WTC11 (cell line): ENCODE data around the gene TMEM17. TPM values are rescaled to one million over a fixed set of nuclear protein-coding genes. Genes with fewer than 3 reads are reported as not detected.

Experiments
- ATAC-seq: fragments of 200-7000 bp; cut with Tn5 transposase; 2 replicates; pipeline ENCODE4 v1.10.0; 2021; ENCODE audit warnings: mild to moderate bottlenecking, moderate library complexity
- CTCF ChIA-PET: fragments of 300-600 bp; sonication (Branson Sonifier 250); formaldehyde crosslinking; loops from one replicate; lab custom pipeline; 2021; ENCODE audit warnings: antibody characterized with exemption; lab: Charles Lee
- POLR2A ChIA-PET: fragments of 350-600 bp; sonication (Branson Sonifier 250); formaldehyde crosslinking; loops from one replicate; lab custom pipeline; 2021; ENCODE audit warnings: antibody characterized with exemption; lab: Charles Lee
- DNase-seq: peaks from one replicate; pipeline ENCODE4 v3.0.0; 2021; ENCODE audit warnings: low spot score
- H3K27ac Mint-ChIP-seq: 2 replicates; pipeline ENCODE4 v1.8.0; 2021; ENCODE audit warnings: mixed read lengths
- H3K27me3 Mint-ChIP-seq: 2 replicates; pipeline ENCODE4 v1.8.0; 2021; ENCODE audit warnings: low read depth, mild to moderate bottlenecking, moderate library complexity, mixed read lengths
- H3K36me3 Mint-ChIP-seq: 2 replicates; pipeline ENCODE4 v1.8.0; 2021; ENCODE audit warnings: mixed read lengths
- H3K4me1 Mint-ChIP-seq: 2 replicates; pipeline ENCODE4 v1.8.0; 2022; ENCODE audit warnings: mixed read lengths
- H3K4me3 Mint-ChIP-seq: 2 replicates; pipeline ENCODE4 v1.8.0; 2021; ENCODE audit warnings: mild to moderate bottlenecking, moderate library complexity, mixed read lengths
- H3K9me3 Mint-ChIP-seq: 2 replicates; pipeline ENCODE4 v1.8.0; 2021; ENCODE audit warnings: mixed read lengths
- EMX1 ChIP-seq: fragments of 250-450 bp; sonication (Bioruptor Pico); IDR thresholded peaks from 2 replicates; pipeline ENCODE4 v1.8.0; 2021; ENCODE audit warnings: mild to moderate bottlenecking
- GABPB1 ChIP-seq: sonication (generic); formaldehyde crosslinking; IDR thresholded peaks from 2 replicates; pipeline ENCODE4 v1.8.1; 2023; ENCODE audit warnings: mild to moderate bottlenecking, missing genetic modification reagents
- IRF2 ChIP-seq: sonication (generic); formaldehyde crosslinking; IDR thresholded peaks from 2 replicates; pipeline ENCODE4 v1.8.0; 2022; ENCODE audit warnings: low read depth, missing genetic modification reagents, borderline replicate concordance
- NFATC4 ChIP-seq: fragments of 250-450 bp; sonication (Bioruptor Pico); IDR thresholded peaks from 2 replicates; pipeline ENCODE4 v1.9.0; 2021; ENCODE audit warnings: mild to moderate bottlenecking
- RORB ChIP-seq: fragments of 250-450 bp; sonication (Bioruptor Pico); IDR thresholded peaks from 2 replicates; pipeline ENCODE4 v1.9.0; 2021; ENCODE audit warnings: mild to moderate bottlenecking
- TEAD1 ChIP-seq: sonication (generic); formaldehyde crosslinking; IDR thresholded peaks from 2 replicates; pipeline ENCODE4 v1.8.0; 2022; ENCODE audit warnings: mild to moderate bottlenecking, missing genetic modification reagents
- TP53 ChIP-seq: sonication (generic); formaldehyde crosslinking; IDR thresholded peaks from 2 replicates; pipeline ENCODE4 v1.8.1; 2023; ENCODE audit warnings: mild to moderate bottlenecking, missing genetic modification reagents
- ZNF396 ChIP-seq: fragments of 250-450 bp; sonication (Bioruptor Pico); IDR thresholded peaks from 2 replicates; pipeline ENCODE4 v1.8.0; 2021; ENCODE audit warnings: mild to moderate bottlenecking, moderate library complexity, borderline replicate concordance
- ZNF423 ChIP-seq: fragments of 250-450 bp; sonication (Bioruptor Pico); IDR thresholded peaks from 2 replicates; pipeline ENCODE4 v2.1.2; 2022; ENCODE audit warnings: mild to moderate bottlenecking, moderate library complexity
- ZNF671 ChIP-seq: fragments of 250-450 bp; sonication (Bioruptor Pico); IDR thresholded peaks from 2 replicates; pipeline ENCODE4 v1.8.0; 2021; ENCODE audit warnings: mild to moderate bottlenecking
- total RNA-seq: library from RNA; stranded (reverse); gene quantifications from 3 replicates; pipeline ENCODE4 v1.2.3, GENCODE V29; 2021
- TF ChIP-seq, protein P1 (sequence below): sonication (generic); formaldehyde crosslinking; IDR thresholded peaks from 2 replicates; pipeline ENCODE4 v1.8.0; 2022; ENCODE audit warnings: mild to moderate bottlenecking, missing genetic modification reagents
- TF ChIP-seq, protein P2 (sequence below): sonication (generic); formaldehyde crosslinking; IDR thresholded peaks from 2 replicates; pipeline ENCODE4 v1.8.1; 2022; ENCODE audit warnings: low read depth, mild to moderate bottlenecking, moderate library complexity, missing genetic modification reagents, borderline replicate concordance
- TF ChIP-seq, protein P3 (sequence below): sonication (generic); formaldehyde crosslinking; IDR thresholded peaks from 2 replicates; pipeline ENCODE4 v1.8.1; 2023; ENCODE audit warnings: mild to moderate bottlenecking, missing genetic modification reagents
- TF ChIP-seq, protein P4 (sequence below): sonication (generic); formaldehyde crosslinking; IDR thresholded peaks from 2 replicates; pipeline ENCODE4 v1.8.0; 2022; ENCODE audit warnings: mild to moderate bottlenecking, missing genetic modification reagents
- TF ChIP-seq, protein P5 (sequence below): sonication (generic); formaldehyde crosslinking; IDR thresholded peaks from 2 replicates; pipeline ENCODE4 v1.8.0; 2023; ENCODE audit warnings: missing genetic modification reagents
- TF ChIP-seq, protein P6 (sequence below): sonication (generic); formaldehyde crosslinking; IDR thresholded peaks from 2 replicates; pipeline ENCODE4 v1.8.1; 2023; ENCODE audit warnings: mild to moderate bottlenecking, moderate library complexity, missing genetic modification reagents
- TF ChIP-seq, protein P7 (sequence below): fragments of 250-450 bp; sonication (Bioruptor Pico); IDR thresholded peaks from 2 replicates; pipeline ENCODE4 v1.9.0; 2021; ENCODE audit warnings: mild to moderate bottlenecking, borderline replicate concordance
- TF ChIP-seq, protein P8 (sequence below): sonication (generic); formaldehyde crosslinking; IDR thresholded peaks from 2 replicates; pipeline ENCODE4 v1.8.1; 2023; ENCODE audit warnings: mild to moderate bottlenecking, missing genetic modification reagents, moderate library complexity
- TF ChIP-seq, protein P9 (sequence below): fragments of 200-600 bp; IDR thresholded peaks from 2 replicates; pipeline ENCODE4 v1.8.0; 2022; ENCODE audit warnings: antibody characterized with exemption

Gene TMEM17
- total RNA-seq, 1 experiment from 2014 or later, result 1.2 TPM

DNA sequence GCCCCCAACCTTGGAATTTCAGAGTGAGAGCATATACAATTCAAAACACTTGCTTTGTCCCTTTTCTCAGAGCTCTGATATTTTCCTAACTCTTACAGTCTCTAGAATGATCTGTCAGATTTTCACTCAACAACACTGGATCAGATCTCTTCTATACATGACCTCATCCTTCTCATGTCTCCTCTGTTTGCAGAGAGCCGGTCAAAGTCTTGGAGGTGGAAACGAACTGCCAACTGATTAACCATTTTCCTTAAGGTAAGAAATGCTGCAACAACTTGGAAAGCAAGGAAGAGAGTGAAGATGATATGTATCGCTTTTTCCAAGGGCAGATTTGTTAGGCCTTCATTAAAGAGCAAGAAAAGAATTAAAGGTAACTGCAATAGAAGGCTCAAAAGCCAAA, 4.9 kb downstream of the TMEM17 start:
- ATAC-seq, result no peak
- DNase-seq, result no peak
- POLR2A ChIA-PET, result no interaction called here
- Mint-ChIP-seq H3K36me3 (no peaks in the 10 kb centered on the region), H3K4me3 (no peak overlapping the region), H3K4me1 (peaks cover 9% of the 10 kb centered on the region), H3K9me3 (no peaks in the 10 kb centered on the region), H3K27ac (no peak overlapping the region), H3K27me3 (no peaks in the 10 kb centered on the region)
- CTCF ChIA-PET, result no interaction called here
- TF ChIP-seq ZNF396 (CRISPR knock-in tag), result no peak
- TF ChIP-seq, protein P1, sequence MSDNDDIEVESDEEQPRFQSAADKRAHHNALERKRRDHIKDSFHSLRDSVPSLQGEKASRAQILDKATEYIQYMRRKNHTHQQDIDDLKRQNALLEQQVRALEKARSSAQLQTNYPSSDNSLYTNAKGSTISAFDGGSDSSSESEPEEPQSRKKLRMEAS, result no peak
- TF ChIP-seq, protein P2, sequence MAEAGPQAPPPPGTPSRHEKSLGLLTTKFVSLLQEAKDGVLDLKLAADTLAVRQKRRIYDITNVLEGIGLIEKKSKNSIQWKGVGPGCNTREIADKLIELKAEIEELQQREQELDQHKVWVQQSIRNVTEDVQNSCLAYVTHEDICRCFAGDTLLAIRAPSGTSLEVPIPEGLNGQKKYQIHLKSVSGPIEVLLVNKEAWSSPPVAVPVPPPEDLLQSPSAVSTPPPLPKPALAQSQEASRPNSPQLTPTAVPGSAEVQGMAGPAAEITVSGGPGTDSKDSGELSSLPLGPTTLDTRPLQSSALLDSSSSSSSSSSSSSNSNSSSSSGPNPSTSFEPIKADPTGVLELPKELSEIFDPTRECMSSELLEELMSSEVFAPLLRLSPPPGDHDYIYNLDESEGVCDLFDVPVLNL (CRISPR knock-in tag), result no peak
- no peak for TF ChIP-seq GABPB1 (CRISPR knock-in tag)
- TF ChIP-seq, protein P3, sequence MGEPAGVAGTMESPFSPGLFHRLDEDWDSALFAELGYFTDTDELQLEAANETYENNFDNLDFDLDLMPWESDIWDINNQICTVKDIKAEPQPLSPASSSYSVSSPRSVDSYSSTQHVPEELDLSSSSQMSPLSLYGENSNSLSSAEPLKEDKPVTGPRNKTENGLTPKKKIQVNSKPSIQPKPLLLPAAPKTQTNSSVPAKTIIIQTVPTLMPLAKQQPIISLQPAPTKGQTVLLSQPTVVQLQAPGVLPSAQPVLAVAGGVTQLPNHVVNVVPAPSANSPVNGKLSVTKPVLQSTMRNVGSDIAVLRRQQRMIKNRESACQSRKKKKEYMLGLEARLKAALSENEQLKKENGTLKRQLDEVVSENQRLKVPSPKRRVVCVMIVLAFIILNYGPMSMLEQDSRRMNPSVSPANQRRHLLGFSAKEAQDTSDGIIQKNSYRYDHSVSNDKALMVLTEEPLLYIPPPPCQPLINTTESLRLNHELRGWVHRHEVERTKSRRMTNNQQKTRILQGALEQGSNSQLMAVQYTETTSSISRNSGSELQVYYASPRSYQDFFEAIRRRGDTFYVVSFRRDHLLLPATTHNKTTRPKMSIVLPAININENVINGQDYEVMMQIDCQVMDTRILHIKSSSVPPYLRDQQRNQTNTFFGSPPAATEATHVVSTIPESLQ (CRISPR knock-in tag), result no peak
- TF ChIP-seq, protein P4, sequence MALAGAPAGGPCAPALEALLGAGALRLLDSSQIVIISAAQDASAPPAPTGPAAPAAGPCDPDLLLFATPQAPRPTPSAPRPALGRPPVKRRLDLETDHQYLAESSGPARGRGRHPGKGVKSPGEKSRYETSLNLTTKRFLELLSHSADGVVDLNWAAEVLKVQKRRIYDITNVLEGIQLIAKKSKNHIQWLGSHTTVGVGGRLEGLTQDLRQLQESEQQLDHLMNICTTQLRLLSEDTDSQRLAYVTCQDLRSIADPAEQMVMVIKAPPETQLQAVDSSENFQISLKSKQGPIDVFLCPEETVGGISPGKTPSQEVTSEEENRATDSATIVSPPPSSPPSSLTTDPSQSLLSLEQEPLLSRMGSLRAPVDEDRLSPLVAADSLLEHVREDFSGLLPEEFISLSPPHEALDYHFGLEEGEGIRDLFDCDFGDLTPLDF, result no peak
- TF ChIP-seq NFATC4 (CRISPR knock-in tag), result no peak
- TF ChIP-seq, protein P5, sequence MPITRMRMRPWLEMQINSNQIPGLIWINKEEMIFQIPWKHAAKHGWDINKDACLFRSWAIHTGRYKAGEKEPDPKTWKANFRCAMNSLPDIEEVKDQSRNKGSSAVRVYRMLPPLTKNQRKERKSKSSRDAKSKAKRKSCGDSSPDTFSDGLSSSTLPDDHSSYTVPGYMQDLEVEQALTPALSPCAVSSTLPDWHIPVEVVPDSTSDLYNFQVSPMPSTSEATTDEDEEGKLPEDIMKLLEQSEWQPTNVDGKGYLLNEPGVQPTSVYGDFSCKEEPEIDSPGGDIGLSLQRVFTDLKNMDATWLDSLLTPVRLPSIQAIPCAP (CRISPR knock-in tag), result no peak
- TF ChIP-seq, protein P6, sequence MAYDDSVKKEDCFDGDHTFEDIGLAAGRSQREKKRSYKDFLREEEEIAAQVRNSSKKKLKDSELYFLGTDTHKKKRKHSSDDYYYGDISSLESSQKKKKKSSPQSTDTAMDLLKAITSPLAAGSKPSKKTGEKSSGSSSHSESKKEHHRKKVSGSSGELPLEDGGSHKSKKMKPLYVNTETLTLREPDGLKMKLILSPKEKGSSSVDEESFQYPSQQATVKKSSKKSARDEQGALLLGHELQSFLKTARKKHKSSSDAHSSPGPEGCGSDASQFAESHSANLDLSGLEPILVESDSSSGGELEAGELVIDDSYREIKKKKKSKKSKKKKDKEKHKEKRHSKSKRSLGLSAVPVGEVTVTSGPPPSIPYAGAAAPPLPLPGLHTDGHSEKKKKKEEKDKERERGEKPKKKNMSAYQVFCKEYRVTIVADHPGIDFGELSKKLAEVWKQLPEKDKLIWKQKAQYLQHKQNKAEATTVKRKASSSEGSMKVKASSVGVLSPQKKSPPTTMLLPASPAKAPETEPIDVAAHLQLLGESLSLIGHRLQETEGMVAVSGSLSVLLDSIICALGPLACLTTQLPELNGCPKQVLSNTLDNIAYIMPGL (CRISPR knock-in tag), result no peak
- TF ChIP-seq, protein P7, sequence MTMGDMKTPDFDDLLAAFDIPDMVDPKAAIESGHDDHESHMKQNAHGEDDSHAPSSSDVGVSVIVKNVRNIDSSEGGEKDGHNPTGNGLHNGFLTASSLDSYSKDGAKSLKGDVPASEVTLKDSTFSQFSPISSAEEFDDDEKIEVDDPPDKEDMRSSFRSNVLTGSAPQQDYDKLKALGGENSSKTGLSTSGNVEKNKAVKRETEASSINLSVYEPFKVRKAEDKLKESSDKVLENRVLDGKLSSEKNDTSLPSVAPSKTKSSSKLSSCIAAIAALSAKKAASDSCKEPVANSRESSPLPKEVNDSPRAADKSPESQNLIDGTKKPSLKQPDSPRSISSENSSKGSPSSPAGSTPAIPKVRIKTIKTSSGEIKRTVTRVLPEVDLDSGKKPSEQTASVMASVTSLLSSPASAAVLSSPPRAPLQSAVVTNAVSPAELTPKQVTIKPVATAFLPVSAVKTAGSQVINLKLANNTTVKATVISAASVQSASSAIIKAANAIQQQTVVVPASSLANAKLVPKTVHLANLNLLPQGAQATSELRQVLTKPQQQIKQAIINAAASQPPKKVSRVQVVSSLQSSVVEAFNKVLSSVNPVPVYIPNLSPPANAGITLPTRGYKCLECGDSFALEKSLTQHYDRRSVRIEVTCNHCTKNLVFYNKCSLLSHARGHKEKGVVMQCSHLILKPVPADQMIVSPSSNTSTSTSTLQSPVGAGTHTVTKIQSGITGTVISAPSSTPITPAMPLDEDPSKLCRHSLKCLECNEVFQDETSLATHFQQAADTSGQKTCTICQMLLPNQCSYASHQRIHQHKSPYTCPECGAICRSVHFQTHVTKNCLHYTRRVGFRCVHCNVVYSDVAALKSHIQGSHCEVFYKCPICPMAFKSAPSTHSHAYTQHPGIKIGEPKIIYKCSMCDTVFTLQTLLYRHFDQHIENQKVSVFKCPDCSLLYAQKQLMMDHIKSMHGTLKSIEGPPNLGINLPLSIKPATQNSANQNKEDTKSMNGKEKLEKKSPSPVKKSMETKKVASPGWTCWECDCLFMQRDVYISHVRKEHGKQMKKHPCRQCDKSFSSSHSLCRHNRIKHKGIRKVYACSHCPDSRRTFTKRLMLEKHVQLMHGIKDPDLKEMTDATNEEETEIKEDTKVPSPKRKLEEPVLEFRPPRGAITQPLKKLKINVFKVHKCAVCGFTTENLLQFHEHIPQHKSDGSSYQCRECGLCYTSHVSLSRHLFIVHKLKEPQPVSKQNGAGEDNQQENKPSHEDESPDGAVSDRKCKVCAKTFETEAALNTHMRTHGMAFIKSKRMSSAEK (CRISPR knock-in tag), result no peak
- no peak for TF ChIP-seq ZNF671 (CRISPR knock-in tag)
- no peak for TF ChIP-seq EMX1
- TF ChIP-seq IRF2 (CRISPR knock-in tag), result no peak
- no peak for TF ChIP-seq ZNF423 (CRISPR knock-in tag)
- TF ChIP-seq, protein P8, sequence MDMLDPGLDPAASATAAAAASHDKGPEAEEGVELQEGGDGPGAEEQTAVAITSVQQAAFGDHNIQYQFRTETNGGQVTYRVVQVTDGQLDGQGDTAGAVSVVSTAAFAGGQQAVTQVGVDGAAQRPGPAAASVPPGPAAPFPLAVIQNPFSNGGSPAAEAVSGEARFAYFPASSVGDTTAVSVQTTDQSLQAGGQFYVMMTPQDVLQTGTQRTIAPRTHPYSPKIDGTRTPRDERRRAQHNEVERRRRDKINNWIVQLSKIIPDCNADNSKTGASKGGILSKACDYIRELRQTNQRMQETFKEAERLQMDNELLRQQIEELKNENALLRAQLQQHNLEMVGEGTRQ, result no peak
- no peak for TF ChIP-seq TP53 (CRISPR knock-in tag)
- no peak for TF ChIP-seq TEAD1
- TF ChIP-seq RORB, result no peak
- TF ChIP-seq, protein P9, sequence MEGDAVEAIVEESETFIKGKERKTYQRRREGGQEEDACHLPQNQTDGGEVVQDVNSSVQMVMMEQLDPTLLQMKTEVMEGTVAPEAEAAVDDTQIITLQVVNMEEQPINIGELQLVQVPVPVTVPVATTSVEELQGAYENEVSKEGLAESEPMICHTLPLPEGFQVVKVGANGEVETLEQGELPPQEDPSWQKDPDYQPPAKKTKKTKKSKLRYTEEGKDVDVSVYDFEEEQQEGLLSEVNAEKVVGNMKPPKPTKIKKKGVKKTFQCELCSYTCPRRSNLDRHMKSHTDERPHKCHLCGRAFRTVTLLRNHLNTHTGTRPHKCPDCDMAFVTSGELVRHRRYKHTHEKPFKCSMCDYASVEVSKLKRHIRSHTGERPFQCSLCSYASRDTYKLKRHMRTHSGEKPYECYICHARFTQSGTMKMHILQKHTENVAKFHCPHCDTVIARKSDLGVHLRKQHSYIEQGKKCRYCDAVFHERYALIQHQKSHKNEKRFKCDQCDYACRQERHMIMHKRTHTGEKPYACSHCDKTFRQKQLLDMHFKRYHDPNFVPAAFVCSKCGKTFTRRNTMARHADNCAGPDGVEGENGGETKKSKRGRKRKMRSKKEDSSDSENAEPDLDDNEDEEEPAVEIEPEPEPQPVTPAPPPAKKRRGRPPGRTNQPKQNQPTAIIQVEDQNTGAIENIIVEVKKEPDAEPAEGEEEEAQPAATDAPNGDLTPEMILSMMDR, result no peak
- TF ChIP-seq, all 79 proteins: peak for 0
